Kidney (tissue), 14 donors: Measurements from ENCODE around the gene AFF3. TPM values are rescaled to one million over a fixed set of nuclear protein-coding genes. Genes with fewer than 3 reads are reported as not detected.

Experiments used
- DNase-seq, 5 donors: peaks; one replicate each; pipeline ENCODE4 v3.0.0-alpha.2; 2013 to 2020
- FAIRE-seq: peaks from 2 replicates; lab custom pipeline; 2012; peaks lifted over from hg19 to GRCh38; lab: Jason Lieb, UNC
- H3K27ac ChIP-seq, 2 donors: one replicate each; pipeline ENCODE4 v1.7.0; 2013; ENCODE audit warnings: low read depth in 2 of 2, low read length in 2 of 2, inconsistent platforms in 1 of 2
- H3K27me3 ChIP-seq: one replicate; pipeline ENCODE4 v1.7.1; 2013; ENCODE audit warnings: low read length, inconsistent platforms; ENCODE audit not compliant: control insufficient read depth, insufficient read depth
- H3K36me3 ChIP-seq, 3 donors: one replicate each; pipeline versions ENCODE4 v1.7.0 to v1.7.1; 2013; ENCODE audit warnings: low read length in 3 of 3, control low read depth in 1 of 3, inconsistent platforms in 1 of 3; ENCODE audit not compliant: insufficient read depth in 3 of 3, control insufficient read depth in 2 of 3
- H3K4me1 ChIP-seq, 3 donors: one replicate each; pipeline versions ENCODE4 v1.7.0 to v1.7.1; 2013; ENCODE audit warnings: low read length in 3 of 3, inconsistent platforms in 1 of 3, low read depth in 1 of 3; ENCODE audit not compliant: control insufficient read depth in 2 of 3, insufficient read depth in 2 of 3
- H3K4me3 ChIP-seq, 3 donors: one replicate each; pipeline versions ENCODE4 v1.7.0 to v1.8.1; 2013; ENCODE audit warnings: low read length in 3 of 3, control low read depth in 1 of 3, inconsistent platforms in 1 of 3
- H3K9ac ChIP-seq, 3 donors: one replicate each; pipeline versions ENCODE4 v1.7.0 to v1.7.1; 2013; ENCODE audit warnings: low read length in 3 of 3, control low read depth in 1 of 3, inconsistent platforms in 1 of 3
- H3K9me3 ChIP-seq, 3 donors: one replicate each; pipeline versions ENCODE4 v1.7.0 to v1.7.1; 2013; ENCODE audit warnings: low read length in 3 of 3, control low read depth in 1 of 3, inconsistent platforms in 1 of 3; ENCODE audit not compliant: control insufficient read depth in 2 of 3, insufficient read depth in 1 of 3
- CTCF ChIP-seq: IDR thresholded peaks from 3 replicates; pipeline ENCODE4 v1.5.1; 2012; ENCODE audit warnings: mild to moderate bottlenecking, moderate library complexity, borderline replicate concordance; ENCODE audit not compliant: insufficient read depth; ENCODE audit errors: extremely low read depth
- intact Hi-C: fragments of 100-400 bp; cut with DNase I; formaldehyde crosslinking; loops from one replicate; pipeline ENCODE4 v1.11.1; 2022
- polyA plus RNA-seq: library from polyadenylated mRNA; stranded (reverse); fragments of 350-450 nt; fragmentation: Illumina TruSeq; extraction: RNeasy Lipid Tissue Mini Kit (QIAGEN cat#74804); gene quantifications from one replicate; pipeline ENCODE4 v1.2.3, GENCODE V29; 2014; ENCODE audit warnings: low read depth, low replicate concordance; ENCODE audit not compliant: insufficient read depth
- total RNA-seq: library from RNA; stranded (reverse); fragmentation: NEBNext Ultra II Directional; extraction: Animal tissue kit (Norgen Biotek cat#: 25700); gene quantifications from one replicate; pipeline ENCODE4 v1.2.1, GENCODE V29; 2021
- donor health status: control.
- donor health status: control.
- donor health status: control.
- donor health status: control.
- donor health status: control.
- donor health status: DM: yes; HTN: yes; CAD: no.
- donor health status: Normal renal cell carcinoma (clear cell type).

AFF3 gene
- total and polyA plus RNA-seq, 2 donors from 2014 or later: 0.65 to 11.0 TPM

- intact Hi-C loops: no loop called here
- Histone ChIP-seq H3K4me3 (no peak overlapping the region), H3K9ac (no peak overlapping the region), H3K27me3 (no peaks in the 10 kb centered on the region), H3K36me3 (no peaks in the 10 kb centered on the region), H3K4me1 (no peaks in the 10 kb centered on the region), H3K9me3 (no peaks in the 10 kb centered on the region), H3K27ac (no peak overlapping the region)
- FAIRE-seq (no peak), DNase-seq (no peak)
- TF ChIP-seq CTCF: no peak
Observed at GRCh38 chr2:99810225-99810624, 332.2 kb downstream of the AFF3 start.

- intact Hi-C loops: no loop called here
- FAIRE-seq: no peak
- TF ChIP-seq CTCF: no peak
- Histone ChIP-seq H3K4me3 (no peak overlapping the region), H3K36me3 (no peaks in the 10 kb centered on the region), H3K4me1 (no peaks in the 10 kb centered on the region), H3K9ac (no peak overlapping the region), H3K27me3 (no peaks in the 10 kb centered on the region), H3K9me3 (no peaks in the 10 kb centered on the region), H3K27ac (no peak overlapping the region)
- no peak for DNase-seq
Observed at GRCh38 chr2:99809259-99809900, 333.0 kb downstream of the AFF3 start.

GRCh38 chr2:99808361-99809200, 333.8 kb downstream of the AFF3 start:
- H3K4me1 ChIP-seq: no peaks in the 10 kb centered on the region

More at GRCh38 chr2:99808361-99809200, 333.8 kb downstream of the AFF3 start:
- no peaks in the 10 kb centered on the region for H3K9me3 ChIP-seq
- H3K36me3 ChIP-seq: no peaks in the 10 kb centered on the region
- H3K4me3 ChIP-seq: no peak overlapping the region
- no peak overlapping the region for H3K27ac ChIP-seq
- DNase-seq: no peak
- intact Hi-C loops: no loop called here
- no peak for TF ChIP-seq CTCF
- H3K9ac ChIP-seq: no peak overlapping the region
- no peaks in the 10 kb centered on the region for H3K27me3 ChIP-seq
- no peak for FAIRE-seq
